WTC11 (cell line): ENCODE data around the gene CDCA7L. TPM values are rescaled to one million over a fixed set of nuclear protein-coding genes. Genes with fewer than 3 reads are reported as not detected.

Experiments
- ATAC-seq: fragments of 200-7000 bp; cut with Tn5 transposase; 2 replicates; pipeline ENCODE4 v1.10.0; 2021; ENCODE audit warnings: mild to moderate bottlenecking, moderate library complexity
- CTCF ChIA-PET: fragments of 300-600 bp; sonication (Branson Sonifier 250); formaldehyde crosslinking; loops from one replicate; lab custom pipeline; 2021; ENCODE audit warnings: antibody characterized with exemption; lab: Charles Lee
- POLR2A ChIA-PET: fragments of 350-600 bp; sonication (Branson Sonifier 250); formaldehyde crosslinking; loops from one replicate; lab custom pipeline; 2021; ENCODE audit warnings: antibody characterized with exemption; lab: Charles Lee
- DNase-seq: peaks from one replicate; pipeline ENCODE4 v3.0.0; 2021; ENCODE audit warnings: low spot score
- H3K27ac Mint-ChIP-seq: 2 replicates; pipeline ENCODE4 v1.8.0; 2021; ENCODE audit warnings: mixed read lengths
- H3K27me3 Mint-ChIP-seq: 2 replicates; pipeline ENCODE4 v1.8.0; 2021; ENCODE audit warnings: low read depth, mild to moderate bottlenecking, moderate library complexity, mixed read lengths
- H3K36me3 Mint-ChIP-seq: 2 replicates; pipeline ENCODE4 v1.8.0; 2021; ENCODE audit warnings: mixed read lengths
- H3K4me1 Mint-ChIP-seq: 2 replicates; pipeline ENCODE4 v1.8.0; 2022; ENCODE audit warnings: mixed read lengths
- H3K4me3 Mint-ChIP-seq: 2 replicates; pipeline ENCODE4 v1.8.0; 2021; ENCODE audit warnings: mild to moderate bottlenecking, moderate library complexity, mixed read lengths
- H3K9me3 Mint-ChIP-seq: 2 replicates; pipeline ENCODE4 v1.8.0; 2021; ENCODE audit warnings: mixed read lengths
- ELF4 ChIP-seq: sonication (generic); formaldehyde crosslinking; IDR thresholded peaks from 2 replicates; pipeline ENCODE4 v1.8.1; 2022; ENCODE audit warnings: low read depth, mild to moderate bottlenecking, moderate library complexity, missing genetic modification reagents
- ETV6 ChIP-seq: sonication (generic); formaldehyde crosslinking; IDR thresholded peaks from 2 replicates; pipeline ENCODE4 v1.8.1; 2022; ENCODE audit warnings: mild to moderate bottlenecking, missing genetic modification reagents
- FOXP1 ChIP-seq: sonication (generic); formaldehyde crosslinking; IDR thresholded peaks from 2 replicates; pipeline ENCODE4 v1.8.0; 2022; ENCODE audit warnings: missing genetic modification reagents, mild to moderate bottlenecking, moderate library complexity, borderline replicate concordance
- GABPB1 ChIP-seq: sonication (generic); formaldehyde crosslinking; IDR thresholded peaks from 2 replicates; pipeline ENCODE4 v1.8.1; 2023; ENCODE audit warnings: mild to moderate bottlenecking, missing genetic modification reagents
- GRHL2 ChIP-seq: fragments of 250-450 bp; sonication (Bioruptor Pico); IDR thresholded peaks from 2 replicates; pipeline ENCODE4 v1.8.0; 2022; ENCODE audit warnings: mild to moderate bottlenecking, moderate library complexity; ENCODE audit not compliant: insufficient replicate concordance, severe bottlenecking
- GTF2I ChIP-seq: fragments of 250-450 bp; sonication (Bioruptor Pico); conservative IDR thresholded peaks from 2 replicates; pipeline ENCODE4 v1.4.0; 2021; ENCODE audit warnings: mild to moderate bottlenecking
- KAT7 ChIP-seq: sonication (generic); formaldehyde crosslinking; IDR thresholded peaks from 2 replicates; pipeline ENCODE4 v1.8.1; 2023; ENCODE audit warnings: missing genetic modification reagents, mild to moderate bottlenecking, borderline replicate concordance
- NR1H2 ChIP-seq: sonication (generic); formaldehyde crosslinking; IDR thresholded peaks from 2 replicates; pipeline ENCODE4 v1.9.0; 2021; ENCODE audit warnings: mild to moderate bottlenecking, moderate library complexity, missing genetic modification reagents
- NR2C2 ChIP-seq: sonication (generic); formaldehyde crosslinking; IDR thresholded peaks from 2 replicates; pipeline ENCODE4 v1.8.0; 2022; ENCODE audit warnings: mild to moderate bottlenecking, missing genetic modification reagents
- NR3C1 ChIP-seq: sonication (generic); formaldehyde crosslinking; conservative IDR thresholded peaks from 2 replicates; pipeline ENCODE4 v1.8.1; 2023; ENCODE audit warnings: low read depth, mild to moderate bottlenecking, missing genetic modification reagents
- SMAD4 ChIP-seq: sonication (generic); formaldehyde crosslinking; IDR thresholded peaks from 2 replicates; pipeline ENCODE4 v1.8.0; 2022; ENCODE audit warnings: mild to moderate bottlenecking, missing genetic modification reagents
- SP1 ChIP-seq: sonication (generic); formaldehyde crosslinking; conservative IDR thresholded peaks from 2 replicates; pipeline ENCODE4 v1.8.1; 2022; ENCODE audit warnings: missing genetic modification reagents
- TEAD1 ChIP-seq: sonication (generic); formaldehyde crosslinking; IDR thresholded peaks from 2 replicates; pipeline ENCODE4 v1.8.0; 2022; ENCODE audit warnings: mild to moderate bottlenecking, missing genetic modification reagents
- TEAD4 ChIP-seq: sonication (generic); formaldehyde crosslinking; IDR thresholded peaks from 2 replicates; pipeline ENCODE4 v1.8.0; 2022; ENCODE audit warnings: mild to moderate bottlenecking, missing genetic modification reagents
- ZNF121 ChIP-seq: sonication (generic); formaldehyde crosslinking; IDR thresholded peaks from 2 replicates; pipeline ENCODE4 v1.8.0; 2023; ENCODE audit warnings: missing genetic modification reagents
- ZNF219 ChIP-seq: sonication (generic); formaldehyde crosslinking; IDR thresholded peaks from 2 replicates; pipeline ENCODE4 v1.8.0; 2023; ENCODE audit warnings: missing genetic modification reagents, mild to moderate bottlenecking, borderline replicate concordance
- ZNF263 ChIP-seq: sonication (generic); formaldehyde crosslinking; IDR thresholded peaks from 2 replicates; pipeline ENCODE4 v1.8.1; 2022; ENCODE audit warnings: low read depth, mild to moderate bottlenecking, moderate library complexity, missing genetic modification reagents
- ZNF317 ChIP-seq: sonication (generic); formaldehyde crosslinking; IDR thresholded peaks from 2 replicates; pipeline ENCODE4 v1.8.1; 2023; ENCODE audit warnings: low read depth, mild to moderate bottlenecking, moderate library complexity, missing genetic modification reagents, borderline replicate concordance
- ZNF671 ChIP-seq: fragments of 250-450 bp; sonication (Bioruptor Pico); IDR thresholded peaks from 2 replicates; pipeline ENCODE4 v1.8.0; 2021; ENCODE audit warnings: mild to moderate bottlenecking
- total RNA-seq: library from RNA; stranded (reverse); gene quantifications from 3 replicates; pipeline ENCODE4 v1.2.3, GENCODE V29; 2021
- TF ChIP-seq, protein P1 (sequence below): fragments of 250-450 bp; sonication (Bioruptor Pico); IDR thresholded peaks from 2 replicates; pipeline ENCODE4 v1.9.0; 2021; ENCODE audit warnings: moderate library complexity, mild to moderate bottlenecking, inconsistent platforms, borderline replicate concordance
- TF ChIP-seq, protein P2 (sequence below): sonication (generic); formaldehyde crosslinking; conservative IDR thresholded peaks from 2 replicates; pipeline ENCODE4 v1.8.1; 2022; ENCODE audit warnings: mild to moderate bottlenecking, missing genetic modification reagents
- TF ChIP-seq, protein P3 (sequence below): sonication (generic); formaldehyde crosslinking; IDR thresholded peaks from 2 replicates; pipeline ENCODE4 v1.8.0; 2022; ENCODE audit warnings: missing genetic modification reagents
- TF ChIP-seq, protein P4 (sequence below): sonication (generic); formaldehyde crosslinking; IDR thresholded peaks from 2 replicates; pipeline ENCODE4 v1.8.0; 2022; ENCODE audit warnings: mild to moderate bottlenecking, missing genetic modification reagents

The CDCA7L gene
- total RNA-seq, 1 experiment from 2014 or later, result 161 TPM

DNA sequence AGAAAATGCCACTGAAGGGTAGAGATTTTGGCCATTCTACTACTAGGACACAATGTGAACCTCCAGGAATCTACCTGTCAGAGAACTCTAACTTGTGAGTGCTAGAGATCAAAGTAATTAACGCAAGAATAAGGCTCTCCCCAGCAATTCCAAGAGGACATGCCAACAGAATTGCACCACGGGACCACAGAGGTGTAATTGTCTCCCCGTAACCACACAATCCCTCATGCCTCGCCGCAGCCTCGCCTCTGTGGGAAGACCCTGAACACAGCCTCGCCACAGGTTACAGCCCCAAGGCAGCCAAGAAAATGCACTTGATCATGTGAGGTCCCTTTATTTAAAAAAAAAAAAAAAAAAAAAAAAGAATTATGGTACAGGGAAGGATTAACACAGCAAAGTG lies 29.5 kb downstream of the CDCA7L start:
- H3K27me3 Mint-ChIP-seq, result no peaks in the 10 kb centered on the region
- peaks cover 50% of the 10 kb centered on the region for H3K36me3 Mint-ChIP-seq
- TF ChIP-seq GTF2I (CRISPR knock-in tag), result no peak
- TF ChIP-seq ZNF121, result no peak
- TF ChIP-seq KAT7 (CRISPR knock-in tag), result no peak
- TF ChIP-seq NR1H2 (CRISPR knock-in tag), result no peak
- TF ChIP-seq, protein P1, sequence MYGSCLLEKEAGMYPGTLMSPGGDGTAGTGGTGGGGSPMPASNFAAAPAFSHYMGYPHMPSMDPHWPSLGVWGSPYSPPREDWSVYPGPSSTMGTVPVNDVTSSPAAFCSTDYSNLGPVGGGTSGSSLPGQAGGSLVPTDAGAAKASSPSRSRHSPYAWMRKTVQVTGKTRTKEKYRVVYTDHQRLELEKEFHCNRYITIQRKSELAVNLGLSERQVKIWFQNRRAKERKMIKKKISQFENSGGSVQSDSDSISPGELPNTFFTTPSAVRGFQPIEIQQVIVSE (CRISPR knock-in tag), result no peak
- no peak for TF ChIP-seq ZNF317 (CRISPR knock-in tag)
- TF ChIP-seq, protein P2, sequence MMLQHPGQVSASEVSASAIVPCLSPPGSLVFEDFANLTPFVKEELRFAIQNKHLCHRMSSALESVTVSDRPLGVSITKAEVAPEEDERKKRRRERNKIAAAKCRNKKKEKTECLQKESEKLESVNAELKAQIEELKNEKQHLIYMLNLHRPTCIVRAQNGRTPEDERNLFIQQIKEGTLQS, result no peak
- TF ChIP-seq SP1 (CRISPR knock-in tag), result no peak
- TF ChIP-seq, protein P3, sequence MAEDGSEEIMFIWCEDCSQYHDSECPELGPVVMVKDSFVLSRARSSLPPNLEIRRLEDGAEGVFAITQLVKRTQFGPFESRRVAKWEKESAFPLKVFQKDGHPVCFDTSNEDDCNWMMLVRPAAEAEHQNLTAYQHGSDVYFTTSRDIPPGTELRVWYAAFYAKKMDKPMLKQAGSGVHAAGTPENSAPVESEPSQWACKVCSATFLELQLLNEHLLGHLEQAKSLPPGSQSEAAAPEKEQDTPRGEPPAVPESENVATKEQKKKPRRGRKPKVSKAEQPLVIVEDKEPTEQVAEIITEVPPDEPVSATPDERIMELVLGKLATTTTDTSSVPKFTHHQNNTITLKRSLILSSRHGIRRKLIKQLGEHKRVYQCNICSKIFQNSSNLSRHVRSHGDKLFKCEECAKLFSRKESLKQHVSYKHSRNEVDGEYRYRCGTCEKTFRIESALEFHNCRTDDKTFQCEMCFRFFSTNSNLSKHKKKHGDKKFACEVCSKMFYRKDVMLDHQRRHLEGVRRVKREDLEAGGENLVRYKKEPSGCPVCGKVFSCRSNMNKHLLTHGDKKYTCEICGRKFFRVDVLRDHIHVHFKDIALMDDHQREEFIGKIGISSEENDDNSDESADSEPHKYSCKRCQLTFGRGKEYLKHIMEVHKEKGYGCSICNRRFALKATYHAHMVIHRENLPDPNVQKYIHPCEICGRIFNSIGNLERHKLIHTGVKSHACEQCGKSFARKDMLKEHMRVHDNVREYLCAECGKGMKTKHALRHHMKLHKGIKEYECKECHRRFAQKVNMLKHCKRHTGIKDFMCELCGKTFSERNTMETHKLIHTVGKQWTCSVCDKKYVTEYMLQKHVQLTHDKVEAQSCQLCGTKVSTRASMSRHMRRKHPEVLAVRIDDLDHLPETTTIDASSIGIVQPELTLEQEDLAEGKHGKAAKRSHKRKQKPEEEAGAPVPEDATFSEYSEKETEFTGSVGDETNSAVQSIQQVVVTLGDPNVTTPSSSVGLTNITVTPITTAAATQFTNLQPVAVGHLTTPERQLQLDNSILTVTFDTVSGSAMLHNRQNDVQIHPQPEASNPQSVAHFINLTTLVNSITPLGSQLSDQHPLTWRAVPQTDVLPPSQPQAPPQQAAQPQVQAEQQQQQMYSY (CRISPR knock-in tag), result no peak
- H3K27ac Mint-ChIP-seq, result no peak overlapping the region; the same call in 1 of the 2 replicates
- ATAC-seq, result no peak
- H3K9me3 Mint-ChIP-seq, result no peaks in the 10 kb centered on the region
- peaks cover 26% of the 10 kb centered on the region for H3K4me1 Mint-ChIP-seq
- ChIA-PET POLR2A (no interaction called here), CTCF (no interaction called here)
- H3K4me3 Mint-ChIP-seq, result no peak overlapping the region
- DNase-seq, result no peak

DNA sequence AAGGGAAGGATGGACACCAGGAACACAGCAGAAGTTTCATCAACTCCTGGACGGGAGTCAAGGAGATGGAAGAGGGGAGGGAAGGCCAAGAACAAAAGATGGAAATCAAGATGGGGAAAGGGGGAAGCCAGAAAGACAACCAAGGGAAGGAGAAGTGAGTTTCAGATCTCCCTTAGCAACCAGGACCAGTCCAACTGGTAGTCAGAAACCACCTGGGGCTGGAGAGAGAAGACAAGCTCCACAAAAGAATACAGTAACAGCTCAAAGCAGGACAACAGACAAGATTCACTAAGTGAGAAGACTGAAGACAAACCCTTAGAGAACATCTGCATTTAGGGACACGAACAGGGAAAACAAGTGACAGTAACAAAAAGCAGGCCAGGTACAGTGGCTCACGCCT lies 30.6 kb downstream of the CDCA7L start:
- no peak for DNase-seq
- Mint-ChIP-seq H3K36me3 (peaks cover 58% of the 10 kb centered on the region), H3K4me1 (peaks cover 17% of the 10 kb centered on the region), H3K9me3 (no peaks in the 10 kb centered on the region), H3K4me3 (no peak overlapping the region), H3K27me3 (no peaks in the 10 kb centered on the region), H3K27ac (peak overlapping the region; percentile 37)
- TF ChIP-seq TEAD1 (CRISPR knock-in tag) (no peak), ZNF263 (CRISPR knock-in tag) (no peak), SMAD4 (CRISPR knock-in tag) (no peak), ELF4 (CRISPR knock-in tag) (no peak), FOXP1 (CRISPR knock-in tag) (no peak), GTF2I (CRISPR knock-in tag) (no peak), ZNF219 (no peak), NR3C1 (CRISPR knock-in tag) (no peak), GRHL2 (CRISPR knock-in tag) (no peak), GABPB1 (CRISPR knock-in tag) (no peak), ETV6 (CRISPR knock-in tag) (no peak), TEAD4 (CRISPR knock-in tag) (no peak), NR2C2 (CRISPR knock-in tag) (no peak), ZNF671 (no peak)
- TF ChIP-seq, protein P1 (CRISPR knock-in tag), result no peak
- TF ChIP-seq, protein P4, sequence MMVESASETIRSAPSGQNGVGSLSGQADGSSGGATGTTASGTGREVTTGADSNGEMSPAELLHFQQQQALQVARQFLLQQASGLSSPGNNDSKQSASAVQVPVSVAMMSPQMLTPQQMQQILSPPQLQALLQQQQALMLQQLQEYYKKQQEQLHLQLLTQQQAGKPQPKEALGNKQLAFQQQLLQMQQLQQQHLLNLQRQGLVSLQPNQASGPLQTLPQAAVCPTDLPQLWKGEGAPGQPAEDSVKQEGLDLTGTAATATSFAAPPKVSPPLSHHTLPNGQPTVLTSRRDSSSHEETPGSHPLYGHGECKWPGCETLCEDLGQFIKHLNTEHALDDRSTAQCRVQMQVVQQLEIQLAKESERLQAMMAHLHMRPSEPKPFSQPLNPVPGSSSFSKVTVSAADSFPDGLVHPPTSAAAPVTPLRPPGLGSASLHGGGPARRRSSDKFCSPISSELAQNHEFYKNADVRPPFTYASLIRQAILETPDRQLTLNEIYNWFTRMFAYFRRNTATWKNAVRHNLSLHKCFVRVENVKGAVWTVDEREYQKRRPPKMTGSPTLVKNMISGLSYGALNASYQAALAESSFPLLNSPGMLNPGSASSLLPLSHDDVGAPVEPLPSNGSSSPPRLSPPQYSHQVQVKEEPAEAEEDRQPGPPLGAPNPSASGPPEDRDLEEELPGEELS (CRISPR knock-in tag), result no peak
- CTCF ChIA-PET, result no interaction called here
- POLR2A ChIA-PET, result no interaction called here
- ATAC-seq, result no peak
